NCI-H69 (cell line): ENCODE results near the gene ITGB5.

Source experiments
- DNase-seq: peaks from one replicate; lab custom pipeline; 2025; lab: John Stamatoyannopoulos, UW

Gene ITGB5

GRCh38 chr3:124896824-124897526, 9.8 kb upstream of the ITGB5 start:
- no peak for DNase-seq

GRCh38 chr3:124895756-124896155, 8.6 kb upstream of the ITGB5 start:
- no peak for DNase-seq

- no peak for DNase-seq
Measured at GRCh38 chr3:124893526-124893925, 6.4 kb upstream of the ITGB5 start.

DNA sequence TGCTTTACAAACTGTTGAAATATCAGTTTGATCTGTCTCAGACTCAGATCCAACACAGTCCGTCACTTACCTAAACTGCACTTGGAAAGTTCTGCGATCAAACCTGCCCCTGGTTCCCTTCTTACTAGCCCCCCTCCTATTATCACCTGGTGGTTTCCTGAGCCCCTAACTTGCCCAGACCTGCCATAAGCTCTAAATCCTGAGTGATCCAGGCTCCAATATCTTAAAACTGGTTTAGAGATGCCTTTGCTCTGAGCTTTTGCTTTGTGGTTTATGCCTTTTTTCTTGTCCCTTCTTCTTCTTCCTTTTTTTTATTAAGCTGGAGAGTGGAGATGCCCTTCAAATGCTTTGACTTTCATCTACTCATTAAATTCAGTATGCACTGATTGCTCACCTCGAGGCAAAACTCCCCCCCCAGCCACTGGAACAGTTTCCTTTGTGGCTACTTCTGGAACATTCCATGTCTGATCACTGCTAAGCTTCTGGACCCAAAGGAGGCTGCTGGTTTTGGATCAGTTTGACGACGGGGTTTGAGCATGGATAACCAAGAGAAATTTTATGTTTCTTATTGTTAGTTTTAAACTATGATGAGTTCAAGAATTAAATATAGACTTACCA, 3.5 kb upstream of the ITGB5 start:
- DNase-seq = no peak

DNA sequence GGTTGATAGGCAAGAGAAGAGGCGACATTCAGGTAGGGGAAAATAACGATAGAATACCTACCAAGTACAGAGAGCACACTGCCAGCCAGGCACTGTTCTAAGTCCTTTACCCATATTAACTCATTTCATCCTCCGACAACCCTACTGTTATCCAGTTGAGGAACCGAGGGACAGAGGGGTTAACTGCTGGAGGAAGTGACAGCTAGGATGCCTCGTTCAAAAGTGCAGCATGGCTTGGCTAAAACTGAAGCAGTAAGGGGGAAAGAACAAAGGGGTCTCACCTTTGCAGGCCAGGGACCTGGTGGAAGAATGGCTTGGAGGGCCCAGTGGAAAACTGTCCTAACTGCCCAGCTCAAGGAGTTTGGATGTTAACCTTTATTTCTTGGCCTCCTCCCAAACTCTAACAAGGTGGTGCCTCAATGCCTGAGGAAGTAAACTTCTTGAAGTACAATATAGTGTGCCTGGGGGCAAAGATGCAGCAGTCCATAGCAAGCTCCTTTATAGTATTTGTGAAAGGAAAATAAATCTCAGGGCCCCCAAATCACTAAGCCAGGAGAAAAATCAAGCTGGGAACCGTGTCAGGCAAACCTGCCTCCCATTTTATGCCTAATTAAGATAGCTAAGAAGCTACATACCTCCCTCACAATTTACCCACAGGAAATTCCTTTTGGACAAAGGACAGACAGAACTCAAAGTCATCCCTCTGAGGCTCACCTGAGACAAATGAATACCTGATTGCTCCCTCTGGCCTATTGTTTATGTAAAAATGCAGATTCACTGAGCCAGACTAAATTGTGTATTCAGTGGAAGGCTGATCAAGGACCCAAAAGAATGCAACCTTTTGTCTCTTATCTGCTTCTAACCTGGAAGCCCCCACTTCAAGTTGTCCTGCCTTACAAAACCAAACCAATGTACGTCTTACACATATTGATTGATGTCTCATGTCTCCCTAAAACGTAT, 1.6 kb upstream of the ITGB5 start:
- DNase-seq = no peak

- DNase-seq = no peak
Measured at GRCh38 chr3:124887932-124888298, 750 bp upstream of the ITGB5 start.

GRCh38 chr3:124886168-124887056, 753 bp downstream of the ITGB5 start:
- peak; percentile 38 for DNase-seq

GRCh38 chr3:124885466-124886167, 1.5 kb downstream of the ITGB5 start:
- no peak for DNase-seq

DNA sequence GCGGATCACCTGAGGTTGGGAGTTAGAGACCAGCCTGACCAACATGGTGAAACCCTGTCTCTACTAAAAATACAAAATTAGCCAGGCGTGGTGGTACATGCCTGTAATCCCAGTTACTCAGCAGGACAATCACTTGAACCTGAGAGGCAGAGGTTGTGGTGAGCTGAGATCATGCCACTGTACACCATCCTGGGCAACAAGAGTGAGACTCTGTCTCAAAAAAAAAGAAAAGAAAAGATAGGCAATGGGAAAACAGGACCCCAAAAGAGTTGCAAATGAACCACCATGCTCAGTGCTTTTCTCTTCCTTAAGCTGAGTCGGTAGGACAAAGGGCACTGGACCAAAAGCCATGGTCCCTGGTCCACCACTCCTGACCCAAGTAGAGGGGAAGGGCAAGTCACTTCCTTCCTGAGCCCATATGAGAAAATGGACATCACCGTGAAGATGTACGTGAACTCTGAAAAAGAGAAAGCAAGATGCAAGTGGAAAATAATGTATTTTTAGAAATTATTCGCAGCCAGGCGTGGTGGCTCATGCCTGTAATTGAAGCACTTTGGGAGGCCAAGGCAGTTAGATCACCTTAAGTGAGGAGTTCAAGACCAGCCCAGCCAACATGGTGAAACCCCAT, 2.6 kb downstream of the ITGB5 start:
- no peak for DNase-seq

- DNase-seq = no peak
Measured at GRCh38 chr3:124883766-124884473, 3.2 kb downstream of the ITGB5 start.

- DNase-seq = peak; percentile 3
Measured at GRCh38 chr3:124882816-124883747, 4.1 kb downstream of the ITGB5 start.

DNA sequence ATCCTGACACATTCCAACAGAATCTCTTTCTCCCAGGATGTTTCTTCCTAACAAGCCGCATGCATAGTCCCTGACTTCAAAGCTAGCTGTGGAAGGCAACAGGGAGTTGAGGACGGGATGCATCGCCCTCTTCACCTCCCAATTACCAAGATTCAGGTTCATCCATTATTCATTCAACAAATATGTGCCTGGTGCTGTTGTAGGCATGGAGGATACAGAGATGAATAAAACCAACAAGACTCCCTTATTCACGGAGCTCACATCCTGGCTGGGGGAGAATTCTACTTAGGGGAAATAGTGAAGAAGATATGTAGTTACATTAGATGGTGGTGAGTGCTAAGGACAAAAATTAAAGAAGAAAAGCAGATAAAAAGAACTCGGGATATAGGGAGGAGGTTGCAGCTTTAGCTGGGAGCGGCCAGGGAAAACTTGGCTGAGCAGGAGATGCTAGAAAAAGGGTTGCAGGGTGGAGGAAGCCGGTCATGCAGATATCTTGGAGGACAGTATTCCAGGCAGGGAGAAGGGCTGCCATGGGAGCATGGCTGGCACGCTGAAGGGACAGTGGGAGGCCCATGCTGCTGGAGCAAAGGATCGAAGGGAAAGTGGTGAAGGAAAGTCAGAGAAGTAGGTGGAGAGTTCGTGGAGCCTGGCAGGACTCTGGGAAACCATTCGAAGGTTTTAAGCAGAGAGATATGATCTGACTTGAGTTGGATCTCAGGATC, 5.0 kb downstream of the ITGB5 start:
- DNase-seq = no peak

DNA sequence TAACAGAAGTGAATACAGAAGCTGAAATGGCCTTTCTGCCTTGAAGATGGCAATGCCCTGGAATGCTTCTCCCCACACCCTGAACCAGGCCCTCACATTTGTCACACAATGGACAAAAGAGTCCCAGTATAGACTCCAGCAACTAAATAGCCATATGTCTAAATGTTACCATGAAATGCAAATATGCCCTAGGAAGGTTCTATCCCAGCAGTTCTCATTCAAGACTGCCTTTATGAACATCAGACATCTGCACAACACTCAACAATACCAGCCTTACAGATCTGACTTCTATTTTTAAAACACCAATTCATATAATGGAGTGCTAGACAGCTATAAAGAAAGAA, 7.9 kb downstream of the ITGB5 start:
- no peak for DNase-seq

- DNase-seq = no peak
Measured at GRCh38 chr3:124878561-124879336, 8.4 kb downstream of the ITGB5 start.

- DNase-seq = no peak
Measured at GRCh38 chr3:124877674-124878073, 9.5 kb downstream of the ITGB5 start.

GRCh38 chr3:124876401-124876878, 10.7 kb downstream of the ITGB5 start:
- no peak for DNase-seq

- no peak for DNase-seq
Measured at GRCh38 chr3:124873226-124873625, 13.9 kb downstream of the ITGB5 start.
